ENCODE data around the gene NPLOC4.

NPLOC4 gene

GRCh38 chr17:81579298-81579697 lies 57.6 kb downstream of the NPLOC4 start:
- no peak for DNase-seq (ENCODE audit: extremely low spot score)
- TF ChIP-seq, protein P1, sequence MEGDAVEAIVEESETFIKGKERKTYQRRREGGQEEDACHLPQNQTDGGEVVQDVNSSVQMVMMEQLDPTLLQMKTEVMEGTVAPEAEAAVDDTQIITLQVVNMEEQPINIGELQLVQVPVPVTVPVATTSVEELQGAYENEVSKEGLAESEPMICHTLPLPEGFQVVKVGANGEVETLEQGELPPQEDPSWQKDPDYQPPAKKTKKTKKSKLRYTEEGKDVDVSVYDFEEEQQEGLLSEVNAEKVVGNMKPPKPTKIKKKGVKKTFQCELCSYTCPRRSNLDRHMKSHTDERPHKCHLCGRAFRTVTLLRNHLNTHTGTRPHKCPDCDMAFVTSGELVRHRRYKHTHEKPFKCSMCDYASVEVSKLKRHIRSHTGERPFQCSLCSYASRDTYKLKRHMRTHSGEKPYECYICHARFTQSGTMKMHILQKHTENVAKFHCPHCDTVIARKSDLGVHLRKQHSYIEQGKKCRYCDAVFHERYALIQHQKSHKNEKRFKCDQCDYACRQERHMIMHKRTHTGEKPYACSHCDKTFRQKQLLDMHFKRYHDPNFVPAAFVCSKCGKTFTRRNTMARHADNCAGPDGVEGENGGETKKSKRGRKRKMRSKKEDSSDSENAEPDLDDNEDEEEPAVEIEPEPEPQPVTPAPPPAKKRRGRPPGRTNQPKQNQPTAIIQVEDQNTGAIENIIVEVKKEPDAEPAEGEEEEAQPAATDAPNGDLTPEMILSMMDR (IDR thresholded peaks at IDR 0.05; ENCODE audit: control extremely low read depth, extremely low read depth, low read depth, missing control alignments), result no peak
- CTCF ChIA-PET, result interaction anchor here (1.1 to 2.4 kb wide), 4 partner anchors 12 to 24 kb away, joined by 4 to 11 read pairs (median 4); no protein-coding TSS in a partner anchor
- POLR2A ChIA-PET, result no interaction called here

GRCh38 chr17:81578561-81579225 lies 58.2 kb downstream of the NPLOC4 start:
- TF ChIP-seq, protein P1 (IDR thresholded peaks at IDR 0.05; ENCODE audit: control extremely low read depth, extremely low read depth, low read depth, missing control alignments), result no peak
- POLR2A ChIA-PET, result no interaction called here
- DNase-seq (ENCODE audit: extremely low spot score), result no peak
- CTCF ChIA-PET, result interaction anchor here (1.1 to 2.4 kb wide), 4 partner anchors 12 to 24 kb away, joined by 4 to 11 read pairs (median 4); no protein-coding TSS in a partner anchor

- ChIA-PET CTCF (interaction anchor here (1.5 to 4.8 kb wide), 2 partner anchors 10 to 23 kb away, joined by 4 to 18 read pairs; no protein-coding TSS in a partner anchor), POLR2A (no interaction called here)
- TF ChIP-seq, protein P1 (IDR thresholded peaks at IDR 0.05; ENCODE audit: control extremely low read depth, extremely low read depth, low read depth, missing control alignments), result no peak
- DNase-seq (ENCODE audit: extremely low spot score), result no peak
These were observed 58.9 kb downstream of the NPLOC4 start for GRCh38 chr17:81578038-81578441.

DNA sequence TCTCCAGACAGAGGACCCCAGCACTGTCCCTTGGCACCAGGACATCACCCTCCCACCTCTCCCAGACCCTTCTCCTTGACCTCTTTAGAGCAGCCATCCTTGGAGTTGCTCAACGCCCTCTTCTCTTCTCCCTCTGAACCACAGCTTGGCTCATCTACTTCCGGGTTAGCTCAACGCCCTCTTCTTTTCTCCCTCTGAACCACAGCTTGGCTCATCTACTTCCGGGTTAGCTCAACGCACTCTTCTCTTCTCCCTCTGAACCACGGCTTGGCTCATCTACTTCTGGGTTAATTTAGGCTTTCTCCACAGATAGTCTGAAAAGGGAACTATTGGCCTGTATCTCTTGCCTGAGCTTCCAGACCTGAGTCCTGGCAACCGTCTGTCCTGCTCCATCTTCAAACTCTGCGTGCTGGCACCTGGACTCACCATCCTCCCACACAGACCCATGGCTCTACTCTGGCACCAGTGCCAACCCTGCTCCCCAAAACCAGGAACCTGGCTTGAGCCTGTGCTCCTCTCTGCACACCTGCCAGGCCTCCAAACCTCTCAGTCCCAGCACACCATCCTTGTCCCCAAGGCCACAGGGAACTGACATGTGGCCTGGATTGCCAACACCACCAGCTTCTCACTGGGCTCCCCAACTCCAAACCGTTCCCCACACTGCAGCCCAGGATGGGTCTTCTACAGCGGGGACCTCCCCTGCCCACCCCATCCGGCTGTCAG lies 59.5 kb downstream of the NPLOC4 start:
- DNase-seq (ENCODE audit: extremely low spot score), result no peak
- CTCF ChIA-PET, result interaction anchor here (1.3 to 4.8 kb wide), 3 partner anchors 10 to 24 kb away, joined by 3 to 18 read pairs (median 4); no protein-coding TSS in a partner anchor
- POLR2A ChIA-PET, result interaction anchor here (0.6 kb wide), 1 partner anchor 14 kb away, joined by 3 read pairs; no protein-coding TSS in a partner anchor
- TF ChIP-seq, protein P1 (IDR thresholded peaks at IDR 0.05; ENCODE audit: control extremely low read depth, extremely low read depth, low read depth, missing control alignments), result no peak

- POLR2A ChIA-PET, result interaction anchor here (0.6 kb wide), 1 partner anchor 14 kb away, joined by 3 read pairs; no protein-coding TSS in a partner anchor
- TF ChIP-seq, protein P1 (IDR thresholded peaks at IDR 0.05; ENCODE audit: control extremely low read depth, extremely low read depth, low read depth, missing control alignments), result no peak
- CTCF ChIA-PET, result interaction anchor here (1.3 to 4.8 kb wide), 3 partner anchors 9 to 25 kb away, joined by 3 to 18 read pairs (median 4); no protein-coding TSS in a partner anchor
- DNase-seq (ENCODE audit: extremely low spot score), result no peak
These were observed 60.2 kb downstream of the NPLOC4 start for GRCh38 chr17:81576621-81577277.

GRCh38 chr17:81575836-81576235 lies 61.1 kb downstream of the NPLOC4 start:
- CTCF ChIA-PET, result interaction anchor here (1.3 to 4.8 kb wide), 2 partner anchors 14 to 25 kb away, joined by 3 to 18 read pairs; no protein-coding TSS in a partner anchor
- POLR2A ChIA-PET, result no interaction called here
- DNase-seq (ENCODE audit: extremely low spot score), result no peak
- TF ChIP-seq, protein P1 (IDR thresholded peaks at IDR 0.05; ENCODE audit: control extremely low read depth, extremely low read depth, low read depth, missing control alignments), result no peak
